Measurements from ENCODE around the gene SON. TPM values are rescaled to one million over a fixed set of nuclear protein-coding genes. Genes with fewer than 3 reads are reported as not detected.

Gene SON
- total RNA-seq, 1 experiment from 2014 or later = 73.8 TPM

GRCh38 chr21:33552093-33552998 is 9.5 kb downstream of the SON start:
- Histone ChIP-seq H3K4me3 (ENCODE audit: insufficient read depth, low read depth, low read length) (no peak overlapping the region), H3K36me3 (replicated peaks; ENCODE audit: control insufficient read depth, insufficient read depth, low read length) (peaks cover 55% of the 10 kb centered on the region)

GRCh38 chr21:33552999-33553598 is 10.3 kb downstream of the SON start:
- Histone ChIP-seq H3K4me3 (ENCODE audit: insufficient read depth, low read depth, low read length) (no peak overlapping the region), H3K36me3 (replicated peaks; ENCODE audit: control insufficient read depth, insufficient read depth, low read length) (peaks cover 60% of the 10 kb centered on the region), H3K27me3 (ENCODE audit: control insufficient read depth, insufficient read depth, low read length) (no peaks in the 10 kb centered on the region)
- DNase-seq = no peak

More at GRCh38 chr21:33552093-33552998, 9.5 kb downstream of the SON start:
- no peak for DNase-seq
- H3K27me3 ChIP-seq (ENCODE audit: control insufficient read depth, insufficient read depth, low read length) = no peaks in the 10 kb centered on the region

GRCh38 chr21:33554236-33554981 is 11.6 kb downstream of the SON start:
- Histone ChIP-seq H3K27me3 (ENCODE audit: control insufficient read depth, insufficient read depth, low read length) (no peaks in the 10 kb centered on the region), H3K36me3 (replicated peaks; ENCODE audit: control insufficient read depth, insufficient read depth, low read length) (peaks cover 61% of the 10 kb centered on the region), H3K4me3 (ENCODE audit: insufficient read depth, low read depth, low read length) (no peak overlapping the region)
- DNase-seq = no peak

DNA sequence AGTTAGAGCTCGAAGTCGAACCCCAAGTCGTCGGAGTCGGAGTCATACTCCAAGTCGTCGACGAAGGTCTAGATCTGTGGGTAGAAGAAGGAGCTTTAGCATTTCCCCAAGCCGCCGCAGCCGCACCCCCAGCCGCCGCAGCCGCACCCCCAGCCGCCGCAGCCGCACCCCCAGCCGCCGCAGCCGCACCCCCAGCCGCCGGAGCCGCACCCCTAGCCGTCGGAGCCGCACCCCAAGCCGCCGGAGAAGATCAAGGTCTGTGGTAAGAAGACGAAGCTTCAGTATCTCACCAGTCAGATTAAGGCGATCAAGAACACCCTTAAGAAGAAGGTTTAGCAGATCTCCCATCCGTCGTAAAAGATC is 12.1 kb downstream of the SON start:
- H3K27me3 ChIP-seq (ENCODE audit: control insufficient read depth, insufficient read depth, low read length) = no peaks in the 10 kb centered on the region
- no peak overlapping the region for H3K4me3 ChIP-seq (ENCODE audit: insufficient read depth, low read depth, low read length)
- H3K36me3 ChIP-seq (replicated peaks; ENCODE audit: control insufficient read depth, insufficient read depth, low read length) = peaks cover 62% of the 10 kb centered on the region
- no peak for DNase-seq

DNA sequence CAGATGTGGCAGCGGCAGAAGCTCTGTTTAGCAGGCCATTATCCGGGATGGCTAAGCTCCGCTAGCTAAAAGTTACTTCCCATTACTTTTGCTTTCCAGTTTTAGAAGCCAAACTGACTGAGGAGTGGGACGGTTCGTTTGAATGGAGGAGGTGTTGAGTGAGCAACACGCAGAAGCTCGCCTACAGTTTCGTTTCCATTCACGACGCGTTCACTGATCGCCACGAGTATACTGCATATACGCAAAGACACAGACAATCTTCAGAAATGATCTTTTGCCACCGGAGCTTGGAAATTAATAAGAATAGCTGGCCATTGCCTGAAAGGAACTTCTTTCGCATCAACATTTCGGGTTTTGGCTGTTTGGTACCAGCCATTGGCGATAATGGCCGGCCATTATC is 14.6 kb downstream of the SON start:
- H3K27me3 ChIP-seq (ENCODE audit: control insufficient read depth, insufficient read depth, low read length) = no peaks in the 10 kb centered on the region
- no peak overlapping the region for H3K4me3 ChIP-seq (ENCODE audit: insufficient read depth, low read depth, low read length)
- peaks cover 57% of the 10 kb centered on the region for H3K36me3 ChIP-seq (replicated peaks; ENCODE audit: control insufficient read depth, insufficient read depth, low read length)
- DNase-seq = no peak

DNA sequence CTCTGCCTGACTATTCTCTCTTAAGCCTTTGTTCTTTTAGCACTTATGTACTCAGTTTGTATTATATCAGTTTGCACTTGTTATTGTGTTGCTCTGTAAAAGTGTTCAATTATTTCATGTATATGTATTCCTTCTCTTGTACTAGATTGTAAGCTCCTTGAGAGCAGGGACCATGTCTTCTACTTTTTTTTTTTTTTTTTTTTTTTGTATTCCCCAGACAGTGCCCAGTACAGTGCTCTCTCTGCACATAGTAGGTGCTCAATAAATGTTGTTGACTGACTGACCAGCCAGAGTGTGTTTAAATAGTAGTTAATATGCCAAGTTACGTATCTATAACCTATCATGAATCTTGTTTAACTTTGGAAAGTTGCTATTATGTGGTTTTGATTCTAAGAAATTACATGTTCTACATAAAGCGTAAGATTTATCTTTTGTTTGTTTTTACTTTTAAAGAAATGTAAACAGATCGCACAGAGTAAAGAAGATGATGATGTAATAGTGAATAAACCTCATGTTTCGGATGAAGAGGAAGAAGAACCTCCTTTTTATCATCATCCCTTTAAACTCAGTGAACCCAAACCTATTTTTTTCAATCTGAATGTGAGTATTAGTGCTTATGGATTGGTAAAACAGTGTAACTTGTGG is 16.1 kb downstream of the SON start:
- no peak for DNase-seq
- Histone ChIP-seq H3K36me3 (replicated peaks; ENCODE audit: control insufficient read depth, insufficient read depth, low read length) (peaks cover 46% of the 10 kb centered on the region), H3K27me3 (ENCODE audit: control insufficient read depth, insufficient read depth, low read length) (no peaks in the 10 kb centered on the region), H3K4me3 (ENCODE audit: insufficient read depth, low read depth, low read length) (no peak overlapping the region)

DNA sequence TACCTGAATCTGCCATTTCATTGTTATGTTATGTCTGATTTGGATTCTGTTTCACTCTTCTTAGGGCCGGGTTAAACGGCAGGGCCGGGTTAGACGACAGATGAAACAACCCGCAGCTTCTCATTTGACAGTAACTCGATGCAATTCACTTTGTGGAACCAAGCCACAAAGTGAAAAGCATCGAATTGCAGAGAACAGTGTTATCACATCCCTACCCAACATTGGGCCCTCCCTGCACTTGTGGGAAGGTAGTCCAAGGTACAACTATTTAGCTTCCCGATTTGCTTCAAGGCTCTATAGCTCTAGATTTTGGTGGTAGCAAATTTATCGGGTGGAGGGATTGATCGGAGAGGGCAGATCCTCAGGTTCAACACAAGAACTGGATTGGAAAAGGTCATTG is 17.0 kb downstream of the SON start:
- H3K4me3 ChIP-seq (ENCODE audit: insufficient read depth, low read depth, low read length) = no peak overlapping the region
- H3K27me3 ChIP-seq (ENCODE audit: control insufficient read depth, insufficient read depth, low read length) = no peaks in the 10 kb centered on the region
- H3K36me3 ChIP-seq (replicated peaks; ENCODE audit: control insufficient read depth, insufficient read depth, low read length) = peaks cover 38% of the 10 kb centered on the region
- no peak for DNase-seq

GRCh38 chr21:33560965-33561364 is 18.1 kb downstream of the SON start:
- no peaks in the 10 kb centered on the region for H3K27me3 ChIP-seq (ENCODE audit: control insufficient read depth, insufficient read depth, low read length)
- H3K36me3 ChIP-seq (replicated peaks; ENCODE audit: control insufficient read depth, insufficient read depth, low read length) = peaks cover 35% of the 10 kb centered on the region
- DNase-seq = no peak
- no peak overlapping the region for H3K4me3 ChIP-seq (ENCODE audit: insufficient read depth, low read depth, low read length)

DNA sequence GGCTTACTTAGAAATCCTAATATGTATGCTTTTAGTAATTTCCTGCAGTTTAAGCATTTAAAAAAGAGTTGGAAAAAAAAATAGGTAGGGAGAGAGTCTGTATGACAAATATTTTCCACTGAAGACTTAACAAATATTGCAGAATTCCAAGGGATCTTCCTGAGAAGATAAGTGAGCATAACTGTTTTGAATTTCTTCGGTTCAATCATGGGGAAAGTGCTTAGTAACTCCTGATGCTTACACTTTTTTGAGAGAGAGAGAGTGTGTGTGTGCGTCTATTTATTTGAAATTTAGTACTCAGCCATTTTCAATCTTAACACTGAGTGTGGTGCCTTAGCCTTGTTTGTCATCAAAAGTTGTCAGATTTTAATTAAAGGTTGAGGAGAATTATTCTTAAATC is 18.5 kb downstream of the SON start:
- Histone ChIP-seq H3K27me3 (ENCODE audit: control insufficient read depth, insufficient read depth, low read length) (no peaks in the 10 kb centered on the region), H3K4me3 (ENCODE audit: insufficient read depth, low read depth, low read length) (no peak overlapping the region), H3K36me3 (replicated peaks; ENCODE audit: control insufficient read depth, insufficient read depth, low read length) (peaks cover 35% of the 10 kb centered on the region)
- no peak for DNase-seq

DNA sequence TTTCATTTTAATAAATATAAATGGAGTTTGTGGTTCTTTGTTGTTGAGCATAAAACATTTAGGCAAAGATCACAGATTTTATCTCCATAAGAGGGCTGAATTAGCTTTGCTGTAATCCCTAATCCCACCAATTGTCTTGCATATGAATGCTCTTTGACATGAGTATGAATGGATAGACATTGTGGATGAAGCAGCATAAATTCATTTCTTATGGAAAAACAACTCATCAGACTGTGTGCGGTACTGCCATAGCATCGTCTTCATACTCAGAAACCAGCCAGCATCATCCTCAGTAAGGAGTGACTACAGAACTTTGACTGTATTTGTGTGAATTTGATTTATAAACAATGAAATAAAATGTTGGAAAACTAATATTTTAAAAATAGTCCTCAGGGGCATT is 19.6 kb downstream of the SON start:
- Histone ChIP-seq H3K4me3 (ENCODE audit: insufficient read depth, low read depth, low read length) (no peak overlapping the region), H3K36me3 (replicated peaks; ENCODE audit: control insufficient read depth, insufficient read depth, low read length) (peaks cover 32% of the 10 kb centered on the region), H3K27me3 (ENCODE audit: control insufficient read depth, insufficient read depth, low read length) (no peaks in the 10 kb centered on the region)
- no peak for DNase-seq

GRCh38 chr21:33566514-33566913 is 23.7 kb downstream of the SON start:
- Histone ChIP-seq H3K4me3 (ENCODE audit: insufficient read depth, low read depth, low read length) (no peak overlapping the region), H3K27me3 (ENCODE audit: control insufficient read depth, insufficient read depth, low read length) (no peaks in the 10 kb centered on the region), H3K36me3 (replicated peaks; ENCODE audit: control insufficient read depth, insufficient read depth, low read length) (peaks cover 18% of the 10 kb centered on the region)
- DNase-seq = no peak

DNA sequence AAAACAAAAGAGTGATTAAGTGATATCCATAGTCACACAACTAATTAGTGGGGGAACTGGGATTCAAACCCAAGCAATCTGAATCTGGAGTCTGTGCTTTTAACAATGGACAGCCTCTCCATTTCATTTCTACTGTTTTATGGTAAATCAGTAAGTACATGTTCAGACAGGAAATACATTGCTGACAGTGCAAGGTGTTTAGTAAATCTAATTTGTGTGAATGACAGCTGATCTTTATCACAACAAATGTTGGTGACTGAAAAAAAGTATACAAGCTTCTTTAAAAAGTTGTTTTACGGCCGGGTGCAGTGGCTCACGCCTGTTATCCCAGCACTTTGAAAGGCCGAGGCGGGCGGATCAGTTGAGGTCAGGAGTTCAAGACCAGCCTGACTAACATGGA is 25.1 kb downstream of the SON start:
- no peak for DNase-seq

GRCh38 chr21:33568448-33568847 is 25.6 kb downstream of the SON start:
- DNase-seq = no peak
- peaks cover 22% of the 10 kb centered on the region for H3K36me3 ChIP-seq (replicated peaks; ENCODE audit: control insufficient read depth, insufficient read depth, low read length)
- H3K4me3 ChIP-seq (ENCODE audit: insufficient read depth, low read depth, low read length) = no peak overlapping the region
- no peaks in the 10 kb centered on the region for H3K27me3 ChIP-seq (ENCODE audit: control insufficient read depth, insufficient read depth, low read length)

More for the DNA sequence above, 25.1 kb downstream of the SON start:
- peaks cover 20% of the 10 kb centered on the region for H3K36me3 ChIP-seq (replicated peaks; ENCODE audit: control insufficient read depth, insufficient read depth, low read length)
- H3K27me3 ChIP-seq (ENCODE audit: control insufficient read depth, insufficient read depth, low read length) = no peaks in the 10 kb centered on the region
- no peak overlapping the region for H3K4me3 ChIP-seq (ENCODE audit: insufficient read depth, low read depth, low read length)

- Histone ChIP-seq H3K36me3 (replicated peaks; ENCODE audit: control insufficient read depth, insufficient read depth, low read length) (peaks cover 27% of the 10 kb centered on the region), H3K27me3 (ENCODE audit: control insufficient read depth, insufficient read depth, low read length) (no peaks in the 10 kb centered on the region), H3K4me3 (ENCODE audit: insufficient read depth, low read depth, low read length) (no peak overlapping the region)
- no peak for DNase-seq
These were observed 27.2 kb downstream of the SON start for GRCh38 chr21:33569991-33570390.
